ENCODE results near the gene ZNF462.

DNA sequence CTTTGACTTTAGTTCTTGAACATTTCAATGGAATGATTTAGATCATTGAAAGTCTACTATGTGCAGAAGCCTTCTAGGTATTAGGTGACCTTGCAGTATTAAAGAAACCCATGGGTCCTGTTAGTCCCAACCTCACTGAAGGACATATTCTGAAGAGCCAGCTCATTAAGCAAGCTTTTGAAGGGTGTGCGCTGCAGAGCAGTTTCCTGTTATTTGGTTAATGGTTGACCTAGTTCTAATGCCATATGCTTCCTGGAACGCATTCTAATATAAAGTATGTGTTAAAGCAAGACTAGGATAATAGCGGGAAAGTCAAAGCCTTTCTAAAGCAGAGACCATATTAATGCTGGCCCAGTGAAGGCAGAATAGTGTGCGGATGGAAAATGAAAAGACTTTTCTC is 20.1 kb downstream of the ZNF462 start:
- TF ChIP-seq, protein P1, sequence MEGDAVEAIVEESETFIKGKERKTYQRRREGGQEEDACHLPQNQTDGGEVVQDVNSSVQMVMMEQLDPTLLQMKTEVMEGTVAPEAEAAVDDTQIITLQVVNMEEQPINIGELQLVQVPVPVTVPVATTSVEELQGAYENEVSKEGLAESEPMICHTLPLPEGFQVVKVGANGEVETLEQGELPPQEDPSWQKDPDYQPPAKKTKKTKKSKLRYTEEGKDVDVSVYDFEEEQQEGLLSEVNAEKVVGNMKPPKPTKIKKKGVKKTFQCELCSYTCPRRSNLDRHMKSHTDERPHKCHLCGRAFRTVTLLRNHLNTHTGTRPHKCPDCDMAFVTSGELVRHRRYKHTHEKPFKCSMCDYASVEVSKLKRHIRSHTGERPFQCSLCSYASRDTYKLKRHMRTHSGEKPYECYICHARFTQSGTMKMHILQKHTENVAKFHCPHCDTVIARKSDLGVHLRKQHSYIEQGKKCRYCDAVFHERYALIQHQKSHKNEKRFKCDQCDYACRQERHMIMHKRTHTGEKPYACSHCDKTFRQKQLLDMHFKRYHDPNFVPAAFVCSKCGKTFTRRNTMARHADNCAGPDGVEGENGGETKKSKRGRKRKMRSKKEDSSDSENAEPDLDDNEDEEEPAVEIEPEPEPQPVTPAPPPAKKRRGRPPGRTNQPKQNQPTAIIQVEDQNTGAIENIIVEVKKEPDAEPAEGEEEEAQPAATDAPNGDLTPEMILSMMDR (IDR thresholded peaks at IDR 0.05): no peak
- no peak for TF ChIP-seq POLR2A (IDR thresholded peaks at IDR 0.05; ENCODE audit: low read depth)
- TF ChIP-seq POLR2AphosphoS5 (IDR thresholded peaks at IDR 0.05): no peak
- TF ChIP-seq EP300 (IDR thresholded peaks at IDR 0.05): no peak

Measured in esophagus muscularis mucosa (tissue), 4 donors.